GM12878 (cell line): Measurements from ENCODE around the gene GSTM2. TPM values are rescaled to one million over a fixed set of nuclear protein-coding genes. Genes with fewer than 3 reads are reported as not detected.

Source experiments
- ATF7 ChIP-seq: fragments of 450-650 bp; IDR thresholded peaks from 2 replicates; pipeline ENCODE4 v1.6.1; 2016; ENCODE audit warnings: low read depth, mild to moderate bottlenecking
- BACH1 ChIP-seq: fragments of 450-650 bp; IDR thresholded peaks from 2 replicates; pipeline ENCODE4 v1.6.1; 2017; ENCODE audit warnings: mild to moderate bottlenecking, borderline replicate concordance
- CBX5 ChIP-seq: sonication (generic); IDR thresholded peaks from 2 replicates; pipeline ENCODE4 v1.6.1; 2016; ENCODE audit warnings: low read depth, moderate library complexity, mild to moderate bottlenecking, inconsistent platforms
- CREB1 ChIP-seq: IDR thresholded peaks from 2 replicates; pipeline ENCODE4 v1.6.1; 2012; ENCODE audit warnings: low read depth, mild to moderate bottlenecking, inconsistent platforms
- FOXK2 ChIP-seq: fragments of 450-650 bp; IDR thresholded peaks from 2 replicates; pipeline ENCODE4 v1.6.1; 2017; ENCODE audit warnings: mild to moderate bottlenecking, moderate library complexity
- FOXM1 ChIP-seq: IDR thresholded peaks from 2 replicates; pipeline ENCODE4 v1.6.1; 2012; ENCODE audit warnings: low read depth, mild to moderate bottlenecking, inconsistent platforms, low read length, moderate library complexity
- GABPA ChIP-seq: IDR thresholded peaks from 2 replicates; pipeline ENCODE4 v1.6.1; 2014; ENCODE audit warnings: antibody characterized with exemption, low read depth, mild to moderate bottlenecking, inconsistent platforms
- PAX5 ChIP-seq: IDR thresholded peaks from 2 replicates; pipeline ENCODE4 v1.6.1; 2011; ENCODE audit warnings: low read depth, low read length, borderline replicate concordance
- polyA plus RNA-seq, 11 experiments: library from polyadenylated mRNA; depleted of rRNA in 4 of 11; unstranded in 6 of 11; stranded (reverse) in 5 of 11; fragments of >200 nt; fragmentation: Nextera tagmentation in 4 of 11; fragmentation: Illumina TruSeq in 1 of 11; extraction: Ambion mirVana in 4 of 11; extraction: Trizol in 1 of 11; gene quantifications; 1 replicate in 1 of 11; 2 replicates in 10 of 11; pipeline versions ENCODE4 v1.2.1 to v1.2.3, GENCODE V29; 2011 to 2016; ENCODE audit warnings: inconsistent platforms in 2 of 11, missing spikeins in 2 of 11, low read depth in 1 of 11
- total RNA-seq, 4 experiments: library from RNA; depleted of rRNA in 3 of 4; stranded (reverse); fragments of >200 nt in 3 of 4; fragmentation: Illumina TruSeq in 1 of 4; extraction: Trizol in 1 of 4; gene quantifications; 2 replicates each; pipeline versions ENCODE4 v1.2.1 to v1.2.3, GENCODE V29; 2013 to 2021
- TF ChIP-seq, protein P1 (sequence below): fragments of 450-650 bp; formaldehyde crosslinking; IDR thresholded peaks from 2 replicates; pipeline ENCODE4 v1.4.0; 2020; ENCODE audit warnings: mild to moderate bottlenecking, moderate library complexity
- TF ChIP-seq, protein P2 (sequence below): fragments of 450-650 bp; conservative IDR thresholded peaks from 2 replicates; pipeline ENCODE4 v1.6.1; 2017; ENCODE audit warnings: mild to moderate bottlenecking, moderate library complexity

GSTM2 gene
- total and polyA plus RNA-seq, 10 of the 15 experiments (the other 5 are each of a cell fraction or from before 2014, with no cell fraction given), result 8.3 to 32.3 (median 20.2) TPM

GRCh38 chr1:109623601-109624161 is 44.2 kb upstream of the GSTM2 start (continued):
- TF ChIP-seq, protein P1, sequence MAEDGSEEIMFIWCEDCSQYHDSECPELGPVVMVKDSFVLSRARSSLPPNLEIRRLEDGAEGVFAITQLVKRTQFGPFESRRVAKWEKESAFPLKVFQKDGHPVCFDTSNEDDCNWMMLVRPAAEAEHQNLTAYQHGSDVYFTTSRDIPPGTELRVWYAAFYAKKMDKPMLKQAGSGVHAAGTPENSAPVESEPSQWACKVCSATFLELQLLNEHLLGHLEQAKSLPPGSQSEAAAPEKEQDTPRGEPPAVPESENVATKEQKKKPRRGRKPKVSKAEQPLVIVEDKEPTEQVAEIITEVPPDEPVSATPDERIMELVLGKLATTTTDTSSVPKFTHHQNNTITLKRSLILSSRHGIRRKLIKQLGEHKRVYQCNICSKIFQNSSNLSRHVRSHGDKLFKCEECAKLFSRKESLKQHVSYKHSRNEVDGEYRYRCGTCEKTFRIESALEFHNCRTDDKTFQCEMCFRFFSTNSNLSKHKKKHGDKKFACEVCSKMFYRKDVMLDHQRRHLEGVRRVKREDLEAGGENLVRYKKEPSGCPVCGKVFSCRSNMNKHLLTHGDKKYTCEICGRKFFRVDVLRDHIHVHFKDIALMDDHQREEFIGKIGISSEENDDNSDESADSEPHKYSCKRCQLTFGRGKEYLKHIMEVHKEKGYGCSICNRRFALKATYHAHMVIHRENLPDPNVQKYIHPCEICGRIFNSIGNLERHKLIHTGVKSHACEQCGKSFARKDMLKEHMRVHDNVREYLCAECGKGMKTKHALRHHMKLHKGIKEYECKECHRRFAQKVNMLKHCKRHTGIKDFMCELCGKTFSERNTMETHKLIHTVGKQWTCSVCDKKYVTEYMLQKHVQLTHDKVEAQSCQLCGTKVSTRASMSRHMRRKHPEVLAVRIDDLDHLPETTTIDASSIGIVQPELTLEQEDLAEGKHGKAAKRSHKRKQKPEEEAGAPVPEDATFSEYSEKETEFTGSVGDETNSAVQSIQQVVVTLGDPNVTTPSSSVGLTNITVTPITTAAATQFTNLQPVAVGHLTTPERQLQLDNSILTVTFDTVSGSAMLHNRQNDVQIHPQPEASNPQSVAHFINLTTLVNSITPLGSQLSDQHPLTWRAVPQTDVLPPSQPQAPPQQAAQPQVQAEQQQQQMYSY, result no peak
- TF ChIP-seq CBX5, result no peak
- peak; percentile 75 for TF ChIP-seq FOXK2
- no peak for TF ChIP-seq BACH1
- TF ChIP-seq ATF7, result peak; percentile 76
- TF ChIP-seq, protein P2, sequence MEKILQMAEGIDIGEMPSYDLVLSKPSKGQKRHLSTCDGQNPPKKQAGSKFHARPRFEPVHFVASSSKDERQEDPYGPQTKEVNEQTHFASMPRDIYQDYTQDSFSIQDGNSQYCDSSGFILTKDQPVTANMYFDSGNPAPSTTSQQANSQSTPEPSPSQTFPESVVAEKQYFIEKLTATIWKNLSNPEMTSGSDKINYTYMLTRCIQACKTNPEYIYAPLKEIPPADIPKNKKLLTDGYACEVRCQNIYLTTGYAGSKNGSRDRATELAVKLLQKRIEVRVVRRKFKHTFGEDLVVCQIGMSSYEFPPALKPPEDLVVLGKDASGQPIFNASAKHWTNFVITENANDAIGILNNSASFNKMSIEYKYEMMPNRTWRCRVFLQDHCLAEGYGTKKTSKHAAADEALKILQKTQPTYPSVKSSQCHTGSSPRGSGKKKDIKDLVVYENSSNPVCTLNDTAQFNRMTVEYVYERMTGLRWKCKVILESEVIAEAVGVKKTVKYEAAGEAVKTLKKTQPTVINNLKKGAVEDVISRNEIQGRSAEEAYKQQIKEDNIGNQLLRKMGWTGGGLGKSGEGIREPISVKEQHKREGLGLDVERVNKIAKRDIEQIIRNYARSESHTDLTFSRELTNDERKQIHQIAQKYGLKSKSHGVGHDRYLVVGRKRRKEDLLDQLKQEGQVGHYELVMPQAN, result no peak
- no peak for TF ChIP-seq PAX5
- no peak for TF ChIP-seq GABPA
- TF ChIP-seq CREB1, result no peak
- no peak for TF ChIP-seq FOXM1
- TF ChIP-seq, all 136 proteins: peak for 5
